Trophoblast cell (in vitro differentiated cells and primary cell): Measurements from ENCODE around the gene COL6A5.

Source experiments
- DNase-seq, 2 donors: peaks; one replicate each; pipeline ENCODE4 v3.0.0-alpha.2; 2016
- H2AFZ ChIP-seq: 2 replicates; pipeline ENCODE4 v1.6.1; 2013; ENCODE audit warnings: low read length, moderate library complexity, mild to moderate bottlenecking; ENCODE audit not compliant: insufficient read depth, poor library complexity
- H2AK5ac ChIP-seq: 2 replicates; pipeline ENCODE4 v1.6.1; 2013; ENCODE audit warnings: mild to moderate bottlenecking, low read length
- H2BK120ac ChIP-seq: 2 replicates; pipeline ENCODE4 v1.6.1; 2013; ENCODE audit warnings: low read length, mild to moderate bottlenecking, moderate library complexity; ENCODE audit not compliant: insufficient read depth, poor library complexity
- H2BK12ac ChIP-seq: 2 replicates; pipeline ENCODE4 v1.6.1; 2013; ENCODE audit warnings: mild to moderate bottlenecking, low read length, moderate library complexity
- H2BK5ac ChIP-seq: 2 replicates; pipeline ENCODE4 v1.6.1; 2013; ENCODE audit warnings: low read length, low read depth, moderate library complexity, mild to moderate bottlenecking; ENCODE audit not compliant: poor library complexity
- H3K14ac ChIP-seq: 2 replicates; pipeline ENCODE4 v1.6.1; 2013; ENCODE audit warnings: mild to moderate bottlenecking, low read length
- H3K18ac ChIP-seq: 2 replicates; pipeline ENCODE4 v1.6.1; 2013; ENCODE audit warnings: mild to moderate bottlenecking, low read length
- H3K23ac ChIP-seq: 2 replicates; pipeline ENCODE4 v1.6.1; 2013; ENCODE audit warnings: low read length
- H3K27ac ChIP-seq: 2 replicates; pipeline ENCODE4 v1.5.1; 2013; ENCODE audit warnings: low read depth, mild to moderate bottlenecking, inconsistent platforms, low read length, moderate library complexity
- H3K27me3 ChIP-seq: 2 replicates; pipeline ENCODE4 v1.6.1; 2013; ENCODE audit warnings: inconsistent platforms, mild to moderate bottlenecking, low read length, moderate library complexity; ENCODE audit not compliant: insufficient read depth
- H3K36me3 ChIP-seq, 2 experiments: 1 replicate in 1 of 2; 2 replicates in 1 of 2; pipeline ENCODE4 v1.6.1; 2013; ENCODE audit warnings: low read length in 2 of 2, mild to moderate bottlenecking in 2 of 2, moderate library complexity in 1 of 2; ENCODE audit not compliant: insufficient read depth in 2 of 2, control insufficient read depth in 1 of 2
- H3K4ac ChIP-seq: 2 replicates; pipeline ENCODE4 v1.6.1; 2013; ENCODE audit warnings: low read depth, mild to moderate bottlenecking, low read length, moderate library complexity
- H3K4me1 ChIP-seq, 2 experiments: 1 replicate in 1 of 2; 2 replicates in 1 of 2; pipeline ENCODE4 v1.6.1; 2013; ENCODE audit warnings: low read length in 2 of 2, mild to moderate bottlenecking in 2 of 2, moderate library complexity in 1 of 2; ENCODE audit not compliant: insufficient read depth in 2 of 2, control insufficient read depth in 1 of 2
- H3K4me2 ChIP-seq: 2 replicates; pipeline ENCODE4 v1.6.1; 2013; ENCODE audit warnings: inconsistent platforms, mild to moderate bottlenecking, low read length, moderate library complexity
- H3K4me3 ChIP-seq: 2 replicates; pipeline ENCODE4 v1.5.1; 2013; ENCODE audit warnings: mild to moderate bottlenecking, low read depth, low read length, inconsistent platforms
- H3K79me1 ChIP-seq: one replicate; pipeline ENCODE4 v1.6.1; 2013; ENCODE audit warnings: low read length
- H3K79me2 ChIP-seq: 2 replicates; pipeline ENCODE4 v1.6.1; 2013; ENCODE audit warnings: low read length, mild to moderate bottlenecking; ENCODE audit not compliant: control insufficient read depth, insufficient read depth, poor library complexity
- H3K9ac ChIP-seq: 2 replicates; pipeline ENCODE4 v1.6.1; 2013; ENCODE audit warnings: mild to moderate bottlenecking, low read length
- H3K9me3 ChIP-seq: 2 replicates; pipeline ENCODE4 v1.6.1; 2013; ENCODE audit warnings: low read depth, mild to moderate bottlenecking, control low read depth, inconsistent platforms, low read length; ENCODE audit not compliant: insufficient read depth
- H4K12ac ChIP-seq: 2 replicates; pipeline ENCODE4 v1.6.1; 2013; ENCODE audit warnings: low read depth, mild to moderate bottlenecking, low read length, moderate library complexity
- H4K8ac ChIP-seq: 2 replicates; pipeline ENCODE4 v1.6.1; 2013; ENCODE audit warnings: low read depth, mild to moderate bottlenecking, low read length, moderate library complexity
- H4K91ac ChIP-seq: one replicate; pipeline ENCODE4 v1.6.1; 2013; ENCODE audit warnings: low read depth, mild to moderate bottlenecking, low read length, moderate library complexity
- WGBS: extraction: QIAGEN DNeasy Blood & Tissue Kit; methylation state at CpG from one replicate; pipeline ENCODE4 v1.1.7; 2013; ENCODE audit warnings: missing lambda C conversion rate; ENCODE audit not compliant: insufficient read length, insufficient coverage; ENCODE audit errors: extremely low coverage; 5-methylcytosine and 5-hydroxymethylcytosine counted together

The COL6A5 gene

GRCh38 chr3:130395331-130395730, 49.9 kb downstream of the COL6A5 start:
- WGBS: no CpG with 5 or more reads among the region's 2 CpGs

DNA sequence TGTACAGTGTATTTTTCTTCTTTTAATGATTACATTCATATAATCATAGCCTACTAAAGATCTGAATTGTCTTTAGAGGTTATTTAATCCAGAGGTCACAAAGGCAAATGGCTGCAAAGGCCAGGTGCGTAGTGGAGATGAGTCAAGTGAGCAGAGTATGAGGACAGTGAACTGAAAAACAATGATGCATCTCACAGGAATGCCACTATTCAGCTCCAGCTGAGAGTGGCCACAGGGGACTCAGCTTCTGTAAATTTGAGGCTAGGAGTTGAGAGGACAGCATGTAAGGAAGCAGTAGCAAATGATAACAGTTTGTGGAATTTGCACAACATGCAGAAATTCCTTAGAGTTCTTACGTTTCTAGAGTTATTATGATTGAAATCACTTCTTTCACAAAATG, 50.4 kb downstream of the COL6A5 start:
- WGBS: no CpG with 5 or more reads among the region's 2 CpGs
- no peak overlapping the region for H2BK12ac ChIP-seq
- no peak overlapping the region for H2AK5ac ChIP-seq
- DNase-seq: peak; percentile 89 to 95
- H3K4me2 ChIP-seq: no peak overlapping the region
- no peak overlapping the region for H2AFZ ChIP-seq
- H3K27ac ChIP-seq: peak overlapping the region; percentile 86
- H3K79me2 ChIP-seq: no peaks in the 10 kb centered on the region
- peak overlapping the region; percentile 49 for H2BK5ac ChIP-seq
- H4K91ac ChIP-seq: no peak overlapping the region
- no peaks in the 10 kb centered on the region for H3K27me3 ChIP-seq
- no peak overlapping the region for H3K14ac ChIP-seq
- no peak overlapping the region for H4K8ac ChIP-seq
- H3K4ac ChIP-seq: no peak overlapping the region
- H2BK120ac ChIP-seq: no peak overlapping the region
- no peak overlapping the region for H3K18ac ChIP-seq
- H3K9me3 ChIP-seq: peaks cover 1% of the 10 kb centered on the region
- H3K4me3 ChIP-seq: no peak overlapping the region
- peaks cover 5% of the 10 kb centered on the region for H3K79me1 ChIP-seq
- H3K4me1 ChIP-seq: peaks cover 4 to 7% of the 10 kb centered on the region in 2 experiments
- no peak overlapping the region for H3K23ac ChIP-seq
- H3K9ac ChIP-seq: no peak overlapping the region
- no peaks in the 10 kb centered on the region for H3K36me3 ChIP-seq
- H4K12ac ChIP-seq: no peak overlapping the region

More at GRCh38 chr3:130395331-130395730, 49.9 kb downstream of the COL6A5 start:
- Histone ChIP-seq H3K4me1 (peaks cover 4 to 7% of the 10 kb centered on the region in 2 experiments), H3K9me3 (peaks cover 1% of the 10 kb centered on the region), H3K14ac (no peak overlapping the region), H4K8ac (no peak overlapping the region), H3K4me2 (no peak overlapping the region), H3K27me3 (no peaks in the 10 kb centered on the region), H2BK12ac (peak overlapping the region; percentile 75), H3K27ac (peak overlapping the region; percentile 38), H3K9ac (no peak overlapping the region), H4K91ac (no peak overlapping the region), H2BK5ac (no peak overlapping the region), H4K12ac (no peak overlapping the region), H2AK5ac (no peak overlapping the region), H2AFZ (no peak overlapping the region), H3K36me3 (no peaks in the 10 kb centered on the region), H3K4ac (no peak overlapping the region), H3K18ac (no peak overlapping the region), H2BK120ac (no peak overlapping the region), H3K4me3 (no peak overlapping the region), H3K23ac (no peak overlapping the region), H3K79me2 (no peaks in the 10 kb centered on the region), H3K79me1 (peaks cover 5% of the 10 kb centered on the region)
- no peak for DNase-seq

DNA sequence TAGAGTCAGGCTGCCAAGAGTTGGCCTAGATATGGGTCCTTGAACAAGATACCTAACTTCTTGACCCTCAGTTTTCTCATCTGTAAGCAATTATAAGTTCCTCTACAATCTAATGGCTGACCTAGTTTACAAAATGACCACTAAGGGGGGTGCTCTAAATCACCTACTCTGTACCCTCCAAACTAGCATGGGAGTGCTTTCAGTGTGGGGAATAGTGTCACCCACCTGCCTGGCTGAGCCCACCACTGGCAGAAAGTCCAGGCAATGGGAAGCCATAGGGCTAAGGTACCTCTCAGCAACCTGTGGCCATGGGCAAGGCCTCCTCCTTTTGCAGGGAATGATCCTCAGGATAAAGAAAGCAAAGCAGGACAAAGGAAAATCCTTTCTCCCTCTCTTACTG, 58.9 kb downstream of the COL6A5 start:
- no peak overlapping the region for H3K4ac ChIP-seq
- no peak overlapping the region for H4K12ac ChIP-seq
- no peaks in the 10 kb centered on the region for H3K27me3 ChIP-seq
- H2BK5ac ChIP-seq: no peak overlapping the region
- H4K8ac ChIP-seq: no peak overlapping the region
- no peaks in the 10 kb centered on the region for H3K4me1 ChIP-seq
- no peak overlapping the region for H3K9ac ChIP-seq
- H3K9me3 ChIP-seq: peaks cover 2% of the 10 kb centered on the region
- H2BK120ac ChIP-seq: no peak overlapping the region
- H3K23ac ChIP-seq: no peak overlapping the region
- no peak overlapping the region for H2BK12ac ChIP-seq
- H3K14ac ChIP-seq: no peak overlapping the region
- no peak overlapping the region for H2AK5ac ChIP-seq
- no peak for DNase-seq
- no peak overlapping the region for H3K27ac ChIP-seq
- no peak overlapping the region for H3K4me3 ChIP-seq
- H2AFZ ChIP-seq: no peak overlapping the region
- no peaks in the 10 kb centered on the region for H3K79me1 ChIP-seq
- H3K36me3 ChIP-seq: peaks cover 0 to 2% of the 10 kb centered on the region in 2 experiments
- no peaks in the 10 kb centered on the region for H3K79me2 ChIP-seq
- no peak overlapping the region for H3K4me2 ChIP-seq
- H4K91ac ChIP-seq: no peak overlapping the region
- no peak overlapping the region for H3K18ac ChIP-seq

- H4K91ac ChIP-seq: no peak overlapping the region
- H3K4me1 ChIP-seq: no peaks in the 10 kb centered on the region
- no peak overlapping the region for H3K14ac ChIP-seq
- no peaks in the 10 kb centered on the region for H3K27me3 ChIP-seq
- H3K27ac ChIP-seq: no peak overlapping the region
- no peak overlapping the region for H3K4me2 ChIP-seq
- H3K18ac ChIP-seq: no peak overlapping the region
- H2AK5ac ChIP-seq: no peak overlapping the region
- H2BK12ac ChIP-seq: no peak overlapping the region
- no peak overlapping the region for H2BK120ac ChIP-seq
- no peak overlapping the region for H2BK5ac ChIP-seq
- H3K36me3 ChIP-seq: peaks cover 0 to 2% of the 10 kb centered on the region in 2 experiments
- no peak for DNase-seq
- H4K12ac ChIP-seq: no peak overlapping the region
- H3K4me3 ChIP-seq: no peak overlapping the region
- no peak overlapping the region for H3K9ac ChIP-seq
- no CpG with 5 or more reads among the region's 3 CpGs for WGBS
- no peak overlapping the region for H2AFZ ChIP-seq
- peaks cover 2% of the 10 kb centered on the region for H3K9me3 ChIP-seq
- no peak overlapping the region for H3K23ac ChIP-seq
- H4K8ac ChIP-seq: no peak overlapping the region
- H3K79me1 ChIP-seq: no peaks in the 10 kb centered on the region
- no peaks in the 10 kb centered on the region for H3K79me2 ChIP-seq
- H3K4ac ChIP-seq: no peak overlapping the region
Measured at GRCh38 chr3:130405956-130406355, 60.5 kb downstream of the COL6A5 start.
